Activated CD8-positive, alpha-beta memory T cell treated with anti-CD3 and anti-CD28 coated beads for 1 hour (primary cell): Measurements from ENCODE around the gene CHST8.
A peak's percentile ranks its signal among the peaks of the same experiment; 100 is the strongest.

Source experiments
- DNase-seq, 2 donors: peaks; one replicate each; pipeline ENCODE4 v3.0.0-alpha.2; 2020; ENCODE audit warnings: low read depth in 1 of 2; ENCODE audit errors: extremely low read depth in 1 of 2

The CHST8 gene

GRCh38 chr19:33756177-33756576, 134.4 kb downstream of the CHST8 start:
- no peak for DNase-seq

- DNase-seq: no peak
Observed at GRCh38 chr19:33758541-33759013, 136.8 kb downstream of the CHST8 start.

- DNase-seq: no peak
Observed at GRCh38 chr19:33759356-33759755, 137.6 kb downstream of the CHST8 start.

- DNase-seq: no peak
Observed at GRCh38 chr19:33763633-33764371, 142.0 kb downstream of the CHST8 start.

- no peak for DNase-seq
Observed at GRCh38 chr19:33766623-33767022, 144.9 kb downstream of the CHST8 start.

- no peak for DNase-seq
Observed at GRCh38 chr19:33767898-33768413, 146.2 kb downstream of the CHST8 start.

GRCh38 chr19:33769208-33769607, 147.5 kb downstream of the CHST8 start:
- DNase-seq: no peak

GRCh38 chr19:33770107-33770506, 148.4 kb downstream of the CHST8 start:
- no peak for DNase-seq

GRCh38 chr19:33771384-33772101, 149.8 kb downstream of the CHST8 start:
- DNase-seq: peak in 1 of 2 donors; percentile 36

GRCh38 chr19:33772102-33772857, 150.5 kb downstream of the CHST8 start:
- no peak for DNase-seq

GRCh38 chr19:33772858-33773180, 151.1 kb downstream of the CHST8 start:
- DNase-seq: no peak

GRCh38 chr19:33773704-33774624, 152.2 kb downstream of the CHST8 start:
- DNase-seq: no peak

- DNase-seq: no peak
Observed at GRCh38 chr19:33774751-33775150, 153.0 kb downstream of the CHST8 start.

GRCh38 chr19:33775731-33776487, 154.2 kb downstream of the CHST8 start:
- DNase-seq: no peak

GRCh38 chr19:33777351-33777750, 155.6 kb downstream of the CHST8 start:
- DNase-seq: no peak

GRCh38 chr19:33777753-33778088, 156.0 kb downstream of the CHST8 start:
- DNase-seq: no peak

- DNase-seq: peak; percentile 51 to 80
Observed at GRCh38 chr19:33778089-33778791, 156.5 kb downstream of the CHST8 start.

- no peak for DNase-seq
Observed at GRCh38 chr19:33779849-33780248, 158.1 kb downstream of the CHST8 start.

- DNase-seq: no peak
Observed at GRCh38 chr19:33780251-33780650, 158.5 kb downstream of the CHST8 start.
